CD4-positive, alpha-beta T cell treated with Interleukin-17A for 4 hours (primary cell): ENCODE results near the gene PEX12.
"Not testable (repeated sequence)": the region's sequence is repeated elsewhere in the genome, so short reads cannot be mapped to it uniquely, and the experiment has no call there.

Experiments used
- DNase-seq: peaks from one replicate; pipeline ENCODE4 v3.0.0-alpha.2; 2020; ENCODE audit warnings: mixed read lengths

The PEX12 gene

GRCh38 chr17:35578197-35578928 lies at the start of gene PEX12:
Gene PEX12 (minus strand): TSS chr17:35578571. CDS start chr17:35578021, 550 bp downstream.
- peak; percentile 88 for DNase-seq

- no peak for DNase-seq
Measured at GRCh38 chr17:35627417-35627816, 49.0 kb upstream of the PEX12 start.

GRCh38 chr17:35621768-35622167 lies 43.4 kb upstream of the PEX12 start:
- no peak for DNase-seq

- no peak for DNase-seq
Measured at GRCh38 chr17:35618628-35619027, 40.3 kb upstream of the PEX12 start.

GRCh38 chr17:35617505-35617904 lies 39.1 kb upstream of the PEX12 start:
- no peak for DNase-seq

GRCh38 chr17:35616536-35616935 lies 38.2 kb upstream of the PEX12 start:
- DNase-seq = no peak

- DNase-seq = no peak
Measured at GRCh38 chr17:35614810-35615209, 36.4 kb upstream of the PEX12 start.

GRCh38 chr17:35612924-35613521 lies 34.7 kb upstream of the PEX12 start:
- peak; percentile 52 for DNase-seq

GRCh38 chr17:35610746-35611145 lies 32.4 kb upstream of the PEX12 start:
- DNase-seq = not testable (repeated sequence)

- no peak for DNase-seq
Measured at GRCh38 chr17:35609831-35610230, 31.5 kb upstream of the PEX12 start.

- no peak for DNase-seq
Measured at GRCh38 chr17:35607239-35607847, 29.0 kb upstream of the PEX12 start.

GRCh38 chr17:35605678-35606077 lies 27.3 kb upstream of the PEX12 start:
- DNase-seq = no peak

GRCh38 chr17:35603674-35604073 lies 25.3 kb upstream of the PEX12 start:
- DNase-seq = no peak

- no peak for DNase-seq
Measured at GRCh38 chr17:35597604-35598003, 19.2 kb upstream of the PEX12 start.

- no peak for DNase-seq
Measured at GRCh38 chr17:35596530-35597233, 18.3 kb upstream of the PEX12 start.

- no peak for DNase-seq
Measured at GRCh38 chr17:35596072-35596471, 17.7 kb upstream of the PEX12 start.

- DNase-seq = peak; percentile 13
Measured at GRCh38 chr17:35588196-35588920, 10.0 kb upstream of the PEX12 start.

- peak; percentile 94 for DNase-seq
Measured at GRCh38 chr17:35587074-35587961, 8.9 kb upstream of the PEX12 start, which contains the start of gene AP2B1. Gene AP2B1 (plus strand): TSS chr17:35587322. CDS start chr17:35594031, 6,709 bp downstream.

- no peak for DNase-seq
Measured at GRCh38 chr17:35586569-35587073, 8.2 kb upstream of the PEX12 start.

- no peak for DNase-seq
Measured at GRCh38 chr17:35584061-35584460, 5.7 kb upstream of the PEX12 start.

- no peak for DNase-seq
Measured at GRCh38 chr17:35578929-35579432, 610 bp upstream of the PEX12 start.
